HepG2 (cell line): ENCODE measurements around the gene DLG4. TPM values are rescaled to one million over a fixed set of nuclear protein-coding genes. Genes with fewer than 3 reads are reported as not detected.
A peak's percentile ranks its signal among the peaks of the same experiment; 100 is the strongest.

Source experiments
- ARHGAP35 ChIP-seq: sonication (generic); formaldehyde crosslinking; IDR thresholded peaks from 2 replicates; pipeline ENCODE4 v1.9.0; 2022; ENCODE audit warnings: mild to moderate bottlenecking, inconsistent platforms, moderate library complexity, missing genetic modification reagents, borderline replicate concordance
- CAMTA2 ChIP-seq: sonication (generic); formaldehyde crosslinking; IDR thresholded peaks from 2 replicates; pipeline ENCODE4 v1.4.0; 2020; ENCODE audit warnings: mild to moderate bottlenecking, missing genetic modification reagents, borderline replicate concordance
- EEA1 ChIP-seq: sonication (generic); formaldehyde crosslinking; IDR thresholded peaks from 2 replicates; pipeline ENCODE4 v1.5.1; 2020; ENCODE audit warnings: mild to moderate bottlenecking, missing genetic modification reagents, borderline replicate concordance
- FOXM1 ChIP-seq: sonication (generic); formaldehyde crosslinking; IDR thresholded peaks from 2 replicates; pipeline ENCODE4 v1.5.0; 2020; ENCODE audit warnings: missing genetic modification reagents
- KDM5B ChIP-seq: sonication (generic); formaldehyde crosslinking; IDR thresholded peaks from 2 replicates; pipeline ENCODE4 v1.4.0; 2020; ENCODE audit warnings: missing genetic modification reagents, mild to moderate bottlenecking, borderline replicate concordance
- MBNL3 ChIP-seq: fragments of 250-450 bp; sonication (Bioruptor Pico); conservative IDR thresholded peaks from 2 replicates; pipeline ENCODE4 v1.8.0; 2022; ENCODE audit warnings: mild to moderate bottlenecking, inconsistent platforms
- POLR2AphosphoS2 ChIP-seq: IDR thresholded peaks from 2 replicates; pipeline ENCODE4 v1.6.1; 2011; ENCODE audit warnings: low read depth, low read length, improper control_type of control experiment
- SOX13 ChIP-seq, 3 experiments: fragments of 450-650 bp in 1 of 3; sonication (generic) in 1 of 3; formaldehyde crosslinking in 1 of 3; IDR thresholded peaks in 2 of 3; conservative IDR thresholded peaks in 1 of 3; 2 replicates each; pipeline versions ENCODE4 v1.5.0 to v1.6.1; 2016 to 2020; ENCODE audit warnings: antibody characterized with exemption in 1 of 3, mild to moderate bottlenecking in 1 of 3, missing compliant biosample characterization in 1 of 3, missing genetic modification reagents in 1 of 3, moderate library complexity in 1 of 3
- THYN1 ChIP-seq: sonication (generic); formaldehyde crosslinking; IDR thresholded peaks from 2 replicates; pipeline ENCODE4 v1.8.1; 2023; ENCODE audit warnings: low read depth, mild to moderate bottlenecking, moderate library complexity, missing genetic modification reagents, borderline replicate concordance
- ZFP36L2 ChIP-seq: sonication (generic); formaldehyde crosslinking; IDR thresholded peaks from 2 replicates; pipeline ENCODE4 v1.4.0; 2020; ENCODE audit warnings: missing genetic modification reagents
- ZNF431 ChIP-seq: sonication (generic); formaldehyde crosslinking; IDR thresholded peaks from 2 replicates; pipeline ENCODE4 v1.9.0; 2022; ENCODE audit warnings: missing genetic modification reagents, low read depth, mild to moderate bottlenecking, borderline replicate concordance
- ZNF773 ChIP-seq: sonication (generic); formaldehyde crosslinking; IDR thresholded peaks from 2 replicates; pipeline ENCODE4 v1.4.0; 2020; ENCODE audit warnings: missing genetic modification reagents, borderline replicate concordance
- ZNF792 ChIP-seq: IDR thresholded peaks from 2 replicates; pipeline ENCODE4 v1.6.1; 2016
- polyA plus RNA-seq, 8 experiments: library from polyadenylated mRNA; depleted of rRNA in 3 of 8; stranded (reverse) in 7 of 8; unstranded in 1 of 8; fragments of >200 nt; fragmentation: Illumina TruSeq in 4 of 8; extraction: Trizol in 4 of 8; gene quantifications; 2 replicates each; pipeline versions ENCODE4 v1.2.1 to v1.2.3, GENCODE V29; 2011 to 2016; ENCODE audit warnings: low read depth in 4 of 8, missing spikeins in 1 of 8, mixed read lengths in 1 of 8; ENCODE audit not compliant: insufficient read depth in 1 of 8
- total RNA-seq, 5 experiments: library from RNA; depleted of rRNA; stranded (reverse); fragments of >200 nt; fragmentation: Illumina TruSeq; extraction: Trizol; gene quantifications; 2 replicates each; pipeline ENCODE4 v1.2.3, GENCODE V29; 2016; ENCODE audit warnings: low read depth in 1 of 5
- TF ChIP-seq, protein P1 (sequence below): sonication (generic); formaldehyde crosslinking; IDR thresholded peaks from 2 replicates; pipeline ENCODE4 v1.4.0; 2020; ENCODE audit warnings: low read depth, missing genetic modification reagents
- TF ChIP-seq, protein P2 (sequence below): sonication (generic); formaldehyde crosslinking; conservative IDR thresholded peaks from 2 replicates; pipeline ENCODE4 v1.8.0; 2022; ENCODE audit warnings: mild to moderate bottlenecking, moderate library complexity, missing genetic modification reagents
- TF ChIP-seq, protein P3 (sequence below): sonication (generic); formaldehyde crosslinking; IDR thresholded peaks from 2 replicates; pipeline ENCODE4 v1.4.0; 2020; ENCODE audit warnings: missing genetic modification reagents
- TF ChIP-seq, protein P4 (sequence below): sonication (generic); formaldehyde crosslinking; IDR thresholded peaks from 2 replicates; pipeline ENCODE4 v1.4.0; 2020; ENCODE audit warnings: missing genetic modification reagents, borderline replicate concordance
- TF ChIP-seq, protein P5 (sequence below): sonication (generic); formaldehyde crosslinking; IDR thresholded peaks from 2 replicates; pipeline ENCODE4 v1.5.0; 2020; ENCODE audit warnings: missing genetic modification reagents

Gene DLG4
- total and polyA plus RNA-seq, 2 of the 13 experiments (the other 11 are each of a cell fraction or from before 2014, with no cell fraction given), result 0.71 to 4.3 TPM

DNA sequence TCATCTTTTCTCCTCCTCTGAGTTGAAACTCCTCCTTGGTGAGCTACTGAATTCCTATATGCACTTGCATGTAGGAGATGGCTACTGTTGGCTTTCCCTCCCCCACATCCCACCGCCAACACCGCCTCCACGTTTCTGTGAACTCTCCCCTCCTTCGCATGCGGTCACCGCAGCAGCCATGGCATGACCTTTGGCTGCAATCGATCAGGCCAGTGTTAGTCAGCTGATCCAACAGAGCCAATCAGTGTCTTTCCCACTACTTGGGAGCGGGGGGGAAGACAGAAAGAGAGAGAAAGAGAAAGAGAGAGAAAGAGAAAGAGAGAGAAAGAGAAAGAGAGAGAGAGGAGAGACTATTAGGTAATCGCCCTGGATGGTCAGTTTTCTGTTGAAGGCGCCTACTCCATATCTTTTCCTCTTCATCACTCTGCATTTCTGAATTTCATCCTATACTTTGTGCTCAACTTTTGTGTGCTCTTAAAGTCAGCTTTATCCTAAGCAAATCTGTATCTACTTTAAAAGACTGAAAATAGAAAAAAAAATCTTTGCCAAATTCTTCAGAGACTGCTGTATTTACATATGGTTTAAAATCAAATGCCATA is 63.2 kb downstream of the DLG4 start (continued):
- TF ChIP-seq, protein P1, sequence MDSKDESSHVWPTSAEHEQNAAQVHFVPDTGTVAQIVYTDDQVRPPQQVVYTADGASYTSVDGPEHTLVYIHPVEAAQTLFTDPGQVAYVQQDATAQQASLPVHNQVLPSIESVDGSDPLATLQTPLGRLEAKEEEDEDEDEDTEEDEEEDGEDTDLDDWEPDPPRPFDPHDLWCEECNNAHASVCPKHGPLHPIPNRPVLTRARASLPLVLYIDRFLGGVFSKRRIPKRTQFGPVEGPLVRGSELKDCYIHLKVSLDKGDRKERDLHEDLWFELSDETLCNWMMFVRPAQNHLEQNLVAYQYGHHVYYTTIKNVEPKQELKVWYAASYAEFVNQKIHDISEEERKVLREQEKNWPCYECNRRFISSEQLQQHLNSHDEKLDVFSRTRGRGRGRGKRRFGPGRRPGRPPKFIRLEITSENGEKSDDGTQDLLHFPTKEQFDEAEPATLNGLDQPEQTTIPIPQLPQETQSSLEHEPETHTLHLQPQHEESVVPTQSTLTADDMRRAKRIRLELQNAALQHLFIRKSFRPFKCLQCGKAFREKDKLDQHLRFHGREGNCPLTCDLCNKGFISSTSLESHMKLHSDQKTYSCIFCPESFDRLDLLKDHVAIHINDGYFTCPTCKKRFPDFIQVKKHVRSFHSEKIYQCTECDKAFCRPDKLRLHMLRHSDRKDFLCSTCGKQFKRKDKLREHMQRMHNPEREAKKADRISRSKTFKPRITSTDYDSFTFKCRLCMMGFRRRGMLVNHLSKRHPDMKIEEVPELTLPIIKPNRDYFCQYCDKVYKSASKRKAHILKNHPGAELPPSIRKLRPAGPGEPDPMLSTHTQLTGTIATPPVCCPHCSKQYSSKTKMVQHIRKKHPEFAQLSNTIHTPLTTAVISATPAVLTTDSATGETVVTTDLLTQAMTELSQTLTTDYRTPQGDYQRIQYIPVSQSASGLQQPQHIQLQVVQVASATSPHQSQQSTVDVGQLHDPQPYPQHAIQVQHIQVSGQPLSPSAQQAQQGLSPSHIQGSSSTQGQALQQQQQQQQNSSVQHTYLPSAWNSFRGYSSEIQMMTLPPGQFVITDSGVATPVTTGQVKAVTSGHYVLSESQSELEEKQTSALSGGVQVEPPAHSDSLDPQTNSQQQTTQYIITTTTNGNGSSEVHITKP (CRISPR knock-in tag), result peak; percentile 66; the same call in 1 of the 2 replicates
- TF ChIP-seq EEA1 (CRISPR knock-in tag) (peak; percentile 70; the same call in 1 of the 2 replicates), POLR2AphosphoS2 (no peak), ARHGAP35 (CRISPR knock-in tag) (0 out of 2 replicates have a peak, but pooled peaks have one; percentile 59), ZFP36L2 (no peak), ZNF773 (CRISPR knock-in tag) (peak; percentile 82), ZNF792 (peak; percentile 85), KDM5B (CRISPR knock-in tag) (peak; percentile 98), ZNF431 (CRISPR knock-in tag) (peak; percentile 90), SOX13 (IDR thresholded peaks at IDR 0.05) (no peak), SOX13 (CRISPR knock-in tag; conservative IDR thresholded peaks at IDR 0.05 in 1 of 2, IDR thresholded peaks at IDR 0.05 in 1 of 2) (peak in 1 of 2 experiments; percentile 62; a peak in 2 of 4 replicates), MBNL3 (CRISPR knock-in tag) (no peak), CAMTA2 (CRISPR knock-in tag) (no peak), FOXM1 (CRISPR knock-in tag) (no peak), THYN1 (CRISPR knock-in tag) (0 out of 2 replicates have a peak, but pooled peaks have one; percentile 41)
- TF ChIP-seq, protein P2, sequence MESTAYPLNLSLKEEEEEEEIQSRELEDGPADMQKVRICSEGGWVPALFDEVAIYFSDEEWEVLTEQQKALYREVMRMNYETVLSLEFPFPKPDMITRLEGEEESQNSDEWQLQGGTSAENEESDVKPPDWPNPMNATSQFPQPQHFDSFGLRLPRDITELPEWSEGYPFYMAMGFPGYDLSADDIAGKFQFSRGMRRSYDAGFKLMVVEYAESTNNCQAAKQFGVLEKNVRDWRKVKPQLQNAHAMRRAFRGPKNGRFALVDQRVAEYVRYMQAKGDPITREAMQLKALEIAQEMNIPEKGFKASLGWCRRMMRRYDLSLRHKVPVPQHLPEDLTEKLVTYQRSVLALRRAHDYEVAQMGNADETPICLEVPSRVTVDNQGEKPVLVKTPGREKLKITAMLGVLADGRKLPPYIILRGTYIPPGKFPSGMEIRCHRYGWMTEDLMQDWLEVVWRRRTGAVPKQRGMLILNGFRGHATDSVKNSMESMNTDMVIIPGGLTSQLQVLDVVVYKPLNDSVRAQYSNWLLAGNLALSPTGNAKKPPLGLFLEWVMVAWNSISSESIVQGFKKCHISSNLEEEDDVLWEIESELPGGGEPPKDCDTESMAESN (CRISPR knock-in tag), result peak; percentile 85; the same call in 1 of the 2 replicates
- TF ChIP-seq, protein P3, sequence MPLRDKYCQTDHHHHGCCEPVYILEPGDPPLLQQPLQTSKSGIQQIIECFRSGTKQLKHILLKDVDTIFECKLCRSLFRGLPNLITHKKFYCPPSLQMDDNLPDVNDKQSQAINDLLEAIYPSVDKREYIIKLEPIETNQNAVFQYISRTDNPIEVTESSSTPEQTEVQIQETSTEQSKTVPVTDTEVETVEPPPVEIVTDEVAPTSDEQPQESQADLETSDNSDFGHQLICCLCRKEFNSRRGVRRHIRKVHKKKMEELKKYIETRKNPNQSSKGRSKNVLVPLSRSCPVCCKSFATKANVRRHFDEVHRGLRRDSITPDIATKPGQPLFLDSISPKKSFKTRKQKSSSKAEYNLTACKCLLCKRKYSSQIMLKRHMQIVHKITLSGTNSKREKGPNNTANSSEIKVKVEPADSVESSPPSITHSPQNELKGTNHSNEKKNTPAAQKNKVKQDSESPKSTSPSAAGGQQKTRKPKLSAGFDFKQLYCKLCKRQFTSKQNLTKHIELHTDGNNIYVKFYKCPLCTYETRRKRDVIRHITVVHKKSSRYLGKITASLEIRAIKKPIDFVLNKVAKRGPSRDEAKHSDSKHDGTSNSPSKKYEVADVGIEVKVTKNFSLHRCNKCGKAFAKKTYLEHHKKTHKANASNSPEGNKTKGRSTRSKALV (CRISPR knock-in tag), result peak; percentile 72
- TF ChIP-seq, protein P4, sequence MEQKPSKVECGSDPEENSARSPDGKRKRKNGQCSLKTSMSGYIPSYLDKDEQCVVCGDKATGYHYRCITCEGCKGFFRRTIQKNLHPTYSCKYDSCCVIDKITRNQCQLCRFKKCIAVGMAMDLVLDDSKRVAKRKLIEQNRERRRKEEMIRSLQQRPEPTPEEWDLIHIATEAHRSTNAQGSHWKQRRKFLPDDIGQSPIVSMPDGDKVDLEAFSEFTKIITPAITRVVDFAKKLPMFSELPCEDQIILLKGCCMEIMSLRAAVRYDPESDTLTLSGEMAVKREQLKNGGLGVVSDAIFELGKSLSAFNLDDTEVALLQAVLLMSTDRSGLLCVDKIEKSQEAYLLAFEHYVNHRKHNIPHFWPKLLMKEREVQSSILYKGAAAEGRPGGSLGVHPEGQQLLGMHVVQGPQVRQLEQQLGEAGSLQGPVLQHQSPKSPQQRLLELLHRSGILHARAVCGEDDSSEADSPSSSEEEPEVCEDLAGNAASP (CRISPR knock-in tag), result peak; percentile 58; the same call in 1 of the 2 replicates
- TF ChIP-seq, protein P5, sequence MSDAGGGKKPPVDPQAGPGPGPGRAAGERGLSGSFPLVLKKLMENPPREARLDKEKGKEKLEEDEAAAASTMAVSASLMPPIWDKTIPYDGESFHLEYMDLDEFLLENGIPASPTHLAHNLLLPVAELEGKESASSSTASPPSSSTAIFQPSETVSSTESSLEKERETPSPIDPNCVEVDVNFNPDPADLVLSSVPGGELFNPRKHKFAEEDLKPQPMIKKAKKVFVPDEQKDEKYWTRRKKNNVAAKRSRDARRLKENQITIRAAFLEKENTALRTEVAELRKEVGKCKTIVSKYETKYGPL (CRISPR knock-in tag), result peak; percentile 75; the same call in 1 of the 2 replicates
